Measurements from ENCODE around the gene SLC2A6. TPM values are rescaled to one million over a fixed set of nuclear protein-coding genes. Genes with fewer than 3 reads are reported as not detected.

Gene SLC2A6
- total RNA-seq, 1 donor, result 25.3 TPM

GRCh38 chr9:133490201-133490681 lies 11.3 kb upstream of the SLC2A6 start:
- no peak overlapping the region for H3K4me2 ChIP-seq (ENCODE audit: insufficient read depth, low read length)
- no peaks in the 10 kb centered on the region for H4K20me1 ChIP-seq (ENCODE audit: insufficient read depth, low read length)
- peak; percentile 90 for DNase-seq (ENCODE audit: insufficient read length, low spot score, missing footprints)
- H3K4me3 ChIP-seq (ENCODE audit: insufficient read depth, low read length), result no peak overlapping the region
- H3K9me3 ChIP-seq (ENCODE audit: low read depth, low read length), result no peaks in the 10 kb centered on the region
- no peak overlapping the region for H2AFZ ChIP-seq (ENCODE audit: low read length)
- no peak for TF ChIP-seq CTCF (IDR thresholded peaks at IDR 0.05; ENCODE audit: extremely low read depth, low read depth, low read length)
- peaks cover 12% of the 10 kb centered on the region for H3K4me1 ChIP-seq (ENCODE audit: insufficient read depth, low read length)
- H3K27me3 ChIP-seq (ENCODE audit: insufficient read depth, low read length), result no peaks in the 10 kb centered on the region
- no peaks in the 10 kb centered on the region for H3K79me2 ChIP-seq (ENCODE audit: insufficient read depth, low read length)
- no peaks in the 10 kb centered on the region for H3K36me3 ChIP-seq (ENCODE audit: insufficient read depth, low read length)
- no peak overlapping the region for H3K27ac ChIP-seq (ENCODE audit: low read depth, low read length)

- no peak overlapping the region for H3K4me2 ChIP-seq (ENCODE audit: insufficient read depth, low read length)
- no peaks in the 10 kb centered on the region for H3K79me2 ChIP-seq (ENCODE audit: insufficient read depth, low read length)
- no peaks in the 10 kb centered on the region for H4K20me1 ChIP-seq (ENCODE audit: insufficient read depth, low read length)
- peak; percentile 50 for DNase-seq (ENCODE audit: insufficient read length, low spot score, missing footprints)
- no peak for TF ChIP-seq CTCF (IDR thresholded peaks at IDR 0.05; ENCODE audit: extremely low read depth, low read depth, low read length)
- H3K4me1 ChIP-seq (ENCODE audit: insufficient read depth, low read length), result peaks cover 12% of the 10 kb centered on the region
- no peak overlapping the region for H3K4me3 ChIP-seq (ENCODE audit: insufficient read depth, low read length)
- no peaks in the 10 kb centered on the region for H3K36me3 ChIP-seq (ENCODE audit: insufficient read depth, low read length)
- no peak overlapping the region for H3K27ac ChIP-seq (ENCODE audit: low read depth, low read length)
- H3K9me3 ChIP-seq (ENCODE audit: low read depth, low read length), result no peaks in the 10 kb centered on the region
- no peak overlapping the region for H2AFZ ChIP-seq (ENCODE audit: low read length)
- H3K27me3 ChIP-seq (ENCODE audit: insufficient read depth, low read length), result no peaks in the 10 kb centered on the region
Observed at GRCh38 chr9:133489253-133490190, 10.6 kb upstream of the SLC2A6 start.

- H3K36me3 ChIP-seq (ENCODE audit: insufficient read depth, low read length), result no peaks in the 10 kb centered on the region
- H3K27ac ChIP-seq (ENCODE audit: low read depth, low read length), result no peak overlapping the region
- no peaks in the 10 kb centered on the region for H3K9me3 ChIP-seq (ENCODE audit: low read depth, low read length)
- H2AFZ ChIP-seq (ENCODE audit: low read length), result no peak overlapping the region
- H4K20me1 ChIP-seq (ENCODE audit: insufficient read depth, low read length), result no peaks in the 10 kb centered on the region
- no peak for TF ChIP-seq CTCF (IDR thresholded peaks at IDR 0.05; ENCODE audit: extremely low read depth, low read depth, low read length)
- peak; percentile 90 for DNase-seq (ENCODE audit: insufficient read length, low spot score, missing footprints)
- no peak overlapping the region for H3K4me3 ChIP-seq (ENCODE audit: insufficient read depth, low read length)
- no peaks in the 10 kb centered on the region for H3K79me2 ChIP-seq (ENCODE audit: insufficient read depth, low read length)
- H3K27me3 ChIP-seq (ENCODE audit: insufficient read depth, low read length), result no peaks in the 10 kb centered on the region
- peaks cover 12% of the 10 kb centered on the region for H3K4me1 ChIP-seq (ENCODE audit: insufficient read depth, low read length)
- no peak overlapping the region for H3K4me2 ChIP-seq (ENCODE audit: insufficient read depth, low read length)
Observed at GRCh38 chr9:133488686-133489252, 9.9 kb upstream of the SLC2A6 start.

GRCh38 chr9:133487331-133487725 lies 8.4 kb upstream of the SLC2A6 start:
- Histone ChIP-seq H3K79me2 (ENCODE audit: insufficient read depth, low read length) (no peaks in the 10 kb centered on the region), H3K4me1 (ENCODE audit: insufficient read depth, low read length) (peaks cover 6% of the 10 kb centered on the region), H3K36me3 (ENCODE audit: insufficient read depth, low read length) (no peaks in the 10 kb centered on the region), H2AFZ (ENCODE audit: low read length) (no peak overlapping the region), H3K4me3 (ENCODE audit: insufficient read depth, low read length) (no peak overlapping the region), H3K27ac (ENCODE audit: low read depth, low read length) (no peak overlapping the region), H3K9me3 (ENCODE audit: low read depth, low read length) (no peaks in the 10 kb centered on the region), H3K27me3 (ENCODE audit: insufficient read depth, low read length) (no peaks in the 10 kb centered on the region), H3K4me2 (ENCODE audit: insufficient read depth, low read length) (no peak overlapping the region), H4K20me1 (ENCODE audit: insufficient read depth, low read length) (no peaks in the 10 kb centered on the region)
- DNase-seq (ENCODE audit: insufficient read length, low spot score, missing footprints), result peak; percentile 70
- no peak for TF ChIP-seq CTCF (IDR thresholded peaks at IDR 0.05; ENCODE audit: extremely low read depth, low read depth, low read length)
